Measurements from ENCODE around the gene LPP.
"Not testable (repeated sequence)": the region's sequence is repeated elsewhere in the genome, so short reads cannot be mapped to it uniquely, and the experiment has no call there.

The LPP gene

GRCh38 chr3:188407158-188407880, 253.4 kb downstream of the LPP start:
- no peak for DNase-seq

- no peak for DNase-seq
Measured at GRCh38 chr3:188408831-188409230, 254.9 kb downstream of the LPP start.

GRCh38 chr3:188411750-188412149, 257.8 kb downstream of the LPP start:
- DNase-seq = no peak

GRCh38 chr3:188415196-188415595, 261.2 kb downstream of the LPP start:
- DNase-seq = no peak

- no peak for DNase-seq
Measured at GRCh38 chr3:188416041-188416440, 262.1 kb downstream of the LPP start.

- no peak for DNase-seq
Measured at GRCh38 chr3:188417271-188417696, 263.3 kb downstream of the LPP start.

GRCh38 chr3:188417766-188418165, 263.8 kb downstream of the LPP start:
- no peak for DNase-seq

GRCh38 chr3:188421151-188421821, 267.3 kb downstream of the LPP start:
- no peak for DNase-seq

- DNase-seq = no peak
Measured at GRCh38 chr3:188421836-188422540, 268.0 kb downstream of the LPP start.

GRCh38 chr3:188427981-188428380, 274.0 kb downstream of the LPP start:
- not testable (repeated sequence) for DNase-seq

GRCh38 chr3:188431040-188431439, 277.1 kb downstream of the LPP start:
- no peak for DNase-seq

GRCh38 chr3:188431553-188431952, 277.6 kb downstream of the LPP start:
- DNase-seq = no peak

- no peak for DNase-seq
Measured at GRCh38 chr3:188432802-188433520, 279.0 kb downstream of the LPP start.

GRCh38 chr3:188433521-188434150, 279.7 kb downstream of the LPP start:
- DNase-seq = no peak

GRCh38 chr3:188434594-188434993, 280.6 kb downstream of the LPP start:
- DNase-seq = no peak

- no peak for DNase-seq
Measured at GRCh38 chr3:188435266-188435665, 281.3 kb downstream of the LPP start.

GRCh38 chr3:188437926-188438325, 284.0 kb downstream of the LPP start:
- DNase-seq = no peak

- DNase-seq = no peak
Measured at GRCh38 chr3:188439080-188439479, 285.1 kb downstream of the LPP start.

GRCh38 chr3:188440340-188440972, 286.5 kb downstream of the LPP start:
- DNase-seq = no peak

- DNase-seq = no peak
Measured at GRCh38 chr3:188442430-188442829, 288.5 kb downstream of the LPP start.

GRCh38 chr3:188445175-188445574, 291.2 kb downstream of the LPP start:
- not testable (repeated sequence) for DNase-seq

GRCh38 chr3:188446014-188446413, 292.1 kb downstream of the LPP start:
- DNase-seq = no peak
